Activated T-cell treated with anti-CD3 and anti-CD28 coated beads, Interleukin-2, amount 50 U/mL, for 72 hours (primary cell): Measurements from ENCODE around the gene FAF2. TPM values are rescaled to one million over a fixed set of nuclear protein-coding genes. Genes with fewer than 3 reads are reported as not detected.
"Not testable (repeated sequence)": the region's sequence is repeated elsewhere in the genome, so short reads cannot be mapped to it uniquely, and the experiment has no call there.

Experiments used
- ATAC-seq, 2 donors: fragments of 150-1000 bp; cut with Tn5 transposase; replicated peaks in 1 of 2; 2 replicates each; pipeline ENCODE4 v1.10.0; 2021; ENCODE audit warnings: moderate library complexity in 2 of 2, mild to moderate bottlenecking in 1 of 2
- DNase-seq, 2 donors: peaks; one replicate each; pipeline ENCODE4 v3.0.0; 2021 to 2022; ENCODE audit warnings: mixed read lengths in 1 of 2
- H3K27ac Mint-ChIP-seq: one replicate; pipeline ENCODE4 v1.8.0; 2022; ENCODE audit warnings: mild to moderate bottlenecking, moderate library complexity, mixed read lengths
- H3K27me3 Mint-ChIP-seq: one replicate; pipeline ENCODE4 v1.8.0; 2022; ENCODE audit warnings: low read depth, mixed read lengths
- H3K36me3 Mint-ChIP-seq, 2 donors: one replicate each; pipeline ENCODE4 v1.8.0; 2022; ENCODE audit warnings: mixed read lengths in 2 of 2, mild to moderate bottlenecking in 1 of 2; ENCODE audit not compliant: insufficient read depth in 2 of 2
- H3K4me1 Mint-ChIP-seq: one replicate; pipeline ENCODE4 v1.8.0; 2022; ENCODE audit warnings: low read depth, mixed read lengths
- H3K4me3 Mint-ChIP-seq, 2 donors: one replicate each; pipeline ENCODE4 v1.8.0; 2022; ENCODE audit warnings: mild to moderate bottlenecking in 2 of 2, mixed read lengths in 2 of 2, moderate library complexity in 2 of 2
- H3K9me3 Mint-ChIP-seq, 2 donors: one replicate each; pipeline ENCODE4 v1.8.0; 2022; ENCODE audit warnings: mixed read lengths in 2 of 2
- total RNA-seq, 2 donors: library from RNA; stranded (reverse); gene quantifications; one replicate each; pipeline ENCODE4 v1.2.3, GENCODE V29; 2022

The FAF2 gene
- total RNA-seq, 2 donors from 2014 or later, result 44.8 to 45.0 TPM

DNA sequence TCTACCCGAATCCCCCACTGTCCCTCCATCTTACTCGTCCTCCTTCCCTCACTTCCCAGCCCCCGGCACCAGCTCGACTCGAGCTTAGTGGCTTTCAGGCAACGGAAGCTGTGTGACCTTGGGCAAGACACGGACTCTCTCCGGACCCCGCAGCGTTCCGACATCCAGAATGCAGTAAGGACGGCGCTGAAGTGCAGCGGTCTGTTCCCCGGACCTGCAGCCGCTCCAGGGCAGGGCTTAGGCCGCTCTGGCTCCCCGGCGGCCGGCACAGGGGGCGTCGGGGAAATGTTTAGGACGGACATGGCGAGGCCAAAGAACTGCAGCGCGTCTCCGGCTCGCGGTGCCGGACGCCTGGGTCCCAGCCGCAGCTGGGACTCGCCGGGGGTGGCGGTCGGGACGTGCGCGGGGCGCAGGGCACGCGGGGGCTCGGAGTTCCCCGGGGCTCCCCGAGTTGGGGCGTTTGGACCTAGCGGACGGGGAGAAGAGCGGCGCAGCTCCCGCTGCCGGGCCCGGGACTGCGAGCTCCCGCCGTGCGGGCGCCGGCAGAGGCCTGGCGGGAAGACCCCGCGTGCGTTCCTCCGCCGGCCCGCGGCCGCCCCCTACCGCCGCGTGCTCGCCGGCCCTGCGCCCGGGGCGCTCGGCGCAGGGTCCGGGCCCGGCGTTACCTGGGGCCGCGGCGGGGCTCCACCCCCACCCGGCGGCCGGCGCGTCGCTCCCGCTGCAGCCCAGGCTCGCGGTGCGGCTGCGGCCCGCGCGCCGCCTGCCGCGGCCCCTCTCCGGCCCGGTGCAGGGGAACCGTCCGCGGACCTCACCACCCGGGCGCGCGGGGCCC lies 94.6 kb downstream of the FAF2 start:
- Mint-ChIP-seq H3K4me3 (peak overlapping the region; percentile 92 to 97), H3K4me1 (peaks cover 66% of the 10 kb centered on the region), H3K36me3 (no peaks in the 10 kb centered on the region), H3K27me3 (no peaks in the 10 kb centered on the region), H3K27ac (peak overlapping the region; percentile 82), H3K9me3 (no peaks in the 10 kb centered on the region)
- DNase-seq, result peak; percentile 57 to 68
- ATAC-seq, result peak; percentile 62 to 65

- H3K9me3 Mint-ChIP-seq, result no peaks in the 10 kb centered on the region
- H3K4me3 Mint-ChIP-seq, result peak overlapping the region; percentile 92 to 97
- H3K36me3 Mint-ChIP-seq, result no peaks in the 10 kb centered on the region
- peak; percentile 81 to 84 for ATAC-seq
- DNase-seq, result peak; percentile 84 to 88
- no peaks in the 10 kb centered on the region for H3K27me3 Mint-ChIP-seq
- H3K4me1 Mint-ChIP-seq, result peaks cover 59% of the 10 kb centered on the region
- H3K27ac Mint-ChIP-seq, result peak overlapping the region; percentile 94
Measured at GRCh38 chr5:176543428-176544182, 95.4 kb downstream of the FAF2 start.

GRCh38 chr5:176545388-176545736 lies 97.2 kb downstream of the FAF2 start:
- no peak overlapping the region for H3K27ac Mint-ChIP-seq
- ATAC-seq (no peak), DNase-seq (no peak)
- peaks cover 42% of the 10 kb centered on the region for H3K4me1 Mint-ChIP-seq
- no peaks in the 10 kb centered on the region for H3K27me3 Mint-ChIP-seq
- no peaks in the 10 kb centered on the region for H3K9me3 Mint-ChIP-seq
- no peaks in the 10 kb centered on the region for H3K36me3 Mint-ChIP-seq
- peak overlapping the region in 1 of 2 donors; percentile 97 for H3K4me3 Mint-ChIP-seq

DNA sequence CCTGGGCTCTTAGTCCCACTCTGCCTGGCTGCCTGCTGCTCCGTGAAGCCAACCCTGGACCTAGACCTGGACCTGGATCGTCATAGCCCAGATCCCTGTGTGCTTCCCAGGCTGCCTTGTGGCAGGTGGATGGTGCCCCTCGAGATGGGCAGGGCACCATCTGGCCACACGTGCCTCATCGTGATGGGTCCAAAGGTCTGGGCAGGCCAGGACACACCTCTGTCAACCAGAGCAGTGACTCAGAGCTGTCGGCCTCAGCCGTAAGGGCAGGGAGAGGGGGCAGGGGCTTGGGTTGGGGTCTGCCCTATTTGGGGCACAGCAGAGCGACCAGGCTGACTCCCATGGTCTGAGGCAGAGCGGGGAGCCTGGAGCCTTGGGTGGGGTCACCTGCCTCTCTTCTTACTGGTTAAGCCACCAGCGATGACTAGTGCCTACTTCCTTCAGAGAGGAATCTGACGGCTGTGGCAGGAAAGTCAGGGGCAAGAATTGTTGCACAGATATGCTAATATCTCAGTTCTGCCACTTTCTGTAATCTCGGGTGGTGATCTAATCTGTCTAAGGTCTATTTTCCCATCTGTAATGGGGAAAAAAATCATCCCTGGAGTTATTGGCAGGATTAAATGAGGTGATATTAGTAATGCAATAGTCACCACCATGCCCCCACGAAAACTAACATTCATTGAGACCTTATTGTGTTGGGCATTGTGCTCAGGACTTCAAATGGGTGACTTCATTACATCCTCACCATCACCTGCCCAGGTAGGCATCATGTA lies 97.7 kb downstream of the FAF2 start:
- H3K27me3 Mint-ChIP-seq, result no peaks in the 10 kb centered on the region
- DNase-seq, result no peak
- H3K36me3 Mint-ChIP-seq, result no peaks in the 10 kb centered on the region
- no peak for ATAC-seq
- H3K4me3 Mint-ChIP-seq, result no peak overlapping the region
- peaks cover 38% of the 10 kb centered on the region for H3K4me1 Mint-ChIP-seq
- H3K9me3 Mint-ChIP-seq, result no peaks in the 10 kb centered on the region
- no peak overlapping the region for H3K27ac Mint-ChIP-seq

GRCh38 chr5:176547802-176548201 lies 99.6 kb downstream of the FAF2 start:
- peak; percentile 12 to 42 for ATAC-seq
- Mint-ChIP-seq H3K9me3 (no peaks in the 10 kb centered on the region), H3K4me1 (peaks cover 32% of the 10 kb centered on the region)

GRCh38 chr5:176548967-176549444 lies 100.8 kb downstream of the FAF2 start, which contains the start of gene CDHR2:
Gene CDHR2 (plus strand): TSS chr5:176549342. CDS start chr5:176565353, 16,011 bp downstream.
- Mint-ChIP-seq H3K36me3 (no peaks in the 10 kb centered on the region), H3K4me1 (peaks cover 44% of the 10 kb centered on the region), H3K27ac (peak within 1 kb of the TSS; percentile 63), H3K9me3 (no peaks in the 10 kb centered on the region), H3K4me3 (peak within 1 kb of the TSS; percentile 64 to 65), H3K27me3 (no peaks in the 10 kb centered on the region)
- ATAC-seq, result no peak
- no peak for DNase-seq

More at GRCh38 chr5:176547802-176548201, 99.6 kb downstream of the FAF2 start:
- H3K27me3 Mint-ChIP-seq, result no peaks in the 10 kb centered on the region
- H3K36me3 Mint-ChIP-seq, result no peaks in the 10 kb centered on the region
- peak in 1 of 2 donors; percentile 47 for DNase-seq
- peak overlapping the region in 1 of 2 donors; percentile 56 for H3K4me3 Mint-ChIP-seq
- peak overlapping the region; percentile 98 for H3K27ac Mint-ChIP-seq

DNA sequence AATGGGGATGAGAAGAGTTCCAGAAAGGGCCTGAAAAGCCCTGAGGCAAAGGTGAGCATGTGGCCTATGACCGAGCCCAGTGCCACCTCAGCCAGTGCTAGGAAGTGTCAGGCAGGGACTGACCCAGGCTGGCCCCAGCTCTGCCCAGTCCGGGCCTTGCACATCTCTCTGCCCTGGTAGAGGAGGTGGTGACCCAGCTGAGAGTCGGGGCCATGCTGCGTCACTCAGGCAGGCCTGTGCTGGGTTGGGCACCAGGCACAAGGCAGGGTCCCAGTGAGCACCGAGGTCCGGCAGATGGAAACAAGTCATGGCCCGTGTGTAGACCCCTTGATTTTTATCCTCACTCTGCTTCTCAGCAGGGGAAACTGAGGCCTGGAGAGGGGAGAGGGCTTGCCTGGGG lies 101.7 kb downstream of the FAF2 start:
- Mint-ChIP-seq H3K27me3 (no peaks in the 10 kb centered on the region), H3K36me3 (no peaks in the 10 kb centered on the region), H3K4me1 (peaks cover 46% of the 10 kb centered on the region), H3K27ac (no peak overlapping the region), H3K9me3 (no peaks in the 10 kb centered on the region), H3K4me3 (peak overlapping the region; percentile 64 to 65)
- no peak for ATAC-seq
- DNase-seq, result no peak

GRCh38 chr5:176550275-176550831 lies 102.2 kb downstream of the FAF2 start:
- Mint-ChIP-seq H3K27ac (no peak overlapping the region), H3K9me3 (no peaks in the 10 kb centered on the region), H3K4me1 (peaks cover 46% of the 10 kb centered on the region), H3K27me3 (no peaks in the 10 kb centered on the region), H3K36me3 (no peaks in the 10 kb centered on the region), H3K4me3 (peak overlapping the region; percentile 64 to 65)
- DNase-seq (no peak), ATAC-seq (no peak)

DNA sequence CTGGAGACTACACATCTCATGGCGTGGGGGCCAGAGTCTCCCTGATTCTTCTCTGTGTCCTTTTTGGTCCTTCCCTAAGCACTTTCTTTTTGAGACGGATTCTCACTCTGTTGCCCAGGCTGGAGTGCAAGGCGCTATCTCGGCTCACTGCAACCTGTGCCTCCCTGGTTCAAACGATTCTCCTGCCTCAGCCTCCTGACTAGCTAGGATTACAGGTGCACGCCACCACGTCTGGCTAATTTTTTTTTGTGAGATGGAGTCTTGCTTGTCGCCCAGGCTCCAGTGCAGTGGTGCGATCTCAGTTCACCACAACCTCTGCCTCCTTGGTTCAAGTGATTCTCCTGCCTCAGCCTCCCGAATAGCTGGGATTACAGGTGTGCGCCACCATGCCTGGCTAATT lies 102.8 kb downstream of the FAF2 start:
- DNase-seq, H3K36me3 Mint-ChIP-seq, H3K9me3 Mint-ChIP-seq, H3K27me3 Mint-ChIP-seq, ATAC-seq: not testable (repeated sequence)
- peak overlapping the region; percentile 38 for H3K27ac Mint-ChIP-seq
- peak overlapping the region; percentile 64 to 65 for H3K4me3 Mint-ChIP-seq
- H3K4me1 Mint-ChIP-seq, result peaks cover 51% of the 10 kb centered on the region

GRCh38 chr5:176552332-176552869 lies 104.2 kb downstream of the FAF2 start:
- peaks cover 53% of the 10 kb centered on the region for H3K4me1 Mint-ChIP-seq
- no peaks in the 10 kb centered on the region for H3K27me3 Mint-ChIP-seq
- H3K36me3 Mint-ChIP-seq, result no peaks in the 10 kb centered on the region
- H3K4me3 Mint-ChIP-seq, result no peak overlapping the region
- no peak overlapping the region for H3K27ac Mint-ChIP-seq
- DNase-seq (no peak), ATAC-seq (no peak)
- H3K9me3 Mint-ChIP-seq, result no peaks in the 10 kb centered on the region

DNA sequence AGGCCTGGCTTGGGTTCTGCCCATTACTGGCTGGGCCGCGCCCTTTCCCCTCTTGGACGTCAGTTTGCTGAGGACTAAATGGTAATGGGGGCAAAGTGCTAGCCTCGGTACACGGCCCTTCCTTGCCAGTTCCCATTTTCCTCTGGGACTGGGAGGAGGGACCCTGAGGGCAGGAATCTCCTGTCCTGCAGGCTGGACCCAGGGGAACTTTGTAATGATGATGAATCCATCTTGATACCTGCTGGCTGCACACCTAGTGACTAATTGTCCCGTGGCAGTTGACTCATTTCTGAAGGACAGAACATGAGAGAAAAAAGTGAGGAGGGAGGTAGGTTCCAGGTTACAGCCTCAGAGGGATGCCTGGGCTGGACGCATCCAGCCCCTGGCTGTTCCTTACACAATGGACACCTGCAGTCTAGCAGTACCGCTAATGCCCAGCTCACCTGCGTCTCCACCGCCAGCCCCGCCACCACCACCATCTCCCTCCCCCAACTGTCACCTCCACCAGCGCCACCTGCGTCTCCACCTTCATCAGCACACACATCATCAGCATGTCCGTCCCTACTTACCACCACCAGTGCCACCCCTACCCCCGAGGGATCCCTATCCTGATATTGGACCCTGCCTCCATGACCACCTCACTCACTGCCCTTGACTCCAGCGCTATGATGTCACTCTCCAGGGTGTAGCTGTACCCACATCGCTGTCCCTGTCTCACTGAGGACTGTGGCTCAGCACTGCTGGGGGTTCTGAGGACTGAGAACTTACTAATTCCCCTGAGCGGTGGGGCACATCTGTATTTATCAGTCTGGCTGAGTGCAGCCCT lies 105.3 kb downstream of the FAF2 start:
- Mint-ChIP-seq H3K4me1 (peaks cover 48% of the 10 kb centered on the region), H3K9me3 (no peaks in the 10 kb centered on the region), H3K36me3 (no peaks in the 10 kb centered on the region), H3K27me3 (no peaks in the 10 kb centered on the region), H3K4me3 (peak overlapping the region; percentile 21 to 27), H3K27ac (peak overlapping the region; percentile 26)
- peak; percentile 41 to 48 for DNase-seq
- peak; percentile 76 to 81 for ATAC-seq
